K562 (cell line): ENCODE measurements around the gene GYS1. TPM values are rescaled to one million over a fixed set of nuclear protein-coding genes. Genes with fewer than 3 reads are reported as not detected.

Experiments
- ARID1B ChIP-seq: fragments of 450-650 bp; IDR thresholded peaks from 2 replicates; pipeline ENCODE4 v1.6.1; 2016; ENCODE audit warnings: antibody characterized with exemption, mild to moderate bottlenecking, inconsistent platforms
- BHLHE40 ChIP-seq: IDR thresholded peaks from 2 replicates; pipeline ENCODE4 v1.6.1; 2011; ENCODE audit warnings: low read length, improper control_type of control experiment
- BRD4 ChIP-seq: fragments of 200-600 bp; sonication (generic); IDR thresholded peaks from 2 replicates; pipeline ENCODE4 v1.6.1; 2017; ENCODE audit warnings: inconsistent platforms
- CCNT2 ChIP-seq: IDR thresholded peaks from 2 replicates; pipeline ENCODE4 v1.6.1; 2011; ENCODE audit warnings: borderline replicate concordance, low read depth, mild to moderate bottlenecking, moderate library complexity, mixed read lengths, low read length; ENCODE audit not compliant: insufficient read length; ENCODE audit errors: extremely low read depth
- CHD2 ChIP-seq: IDR thresholded peaks from 2 replicates; pipeline ENCODE4 v1.6.1; 2011; ENCODE audit warnings: low read depth, low read length
- GATA2 ChIP-seq: sonication (generic); formaldehyde crosslinking; IDR thresholded peaks from 2 replicates; pipeline ENCODE4 v1.4.0; 2020; ENCODE audit warnings: mild to moderate bottlenecking, missing genetic modification reagents
- ILF3 ChIP-seq: fragments of 450-650 bp; IDR thresholded peaks from 2 replicates; pipeline ENCODE4 v1.6.1; 2018; ENCODE audit warnings: antibody characterized with exemption, mild to moderate bottlenecking, moderate library complexity, borderline replicate concordance
- IRF9 ChIP-seq: fragments of 450-650 bp; IDR thresholded peaks from 2 replicates; pipeline ENCODE4 v1.6.1; 2016; ENCODE audit warnings: missing biosample characterization, missing genetic modification characterization
- MCM2 ChIP-seq: fragments of 450-650 bp; IDR thresholded peaks from 2 replicates; pipeline ENCODE4 v1.6.1; 2017; ENCODE audit warnings: low read depth, mild to moderate bottlenecking
- MECOM ChIP-seq: fragments of 250-450 bp; sonication (Bioruptor Pico); IDR thresholded peaks from 2 replicates; pipeline ENCODE4 v1.8.0; 2022; ENCODE audit warnings: inconsistent platforms
- SIN3A ChIP-seq, 2 experiments: fragments of 150-350 bp in 1 of 2; IDR thresholded peaks; 2 replicates each; pipeline ENCODE4 v1.6.1; 2011 to 2016; ENCODE audit warnings: borderline replicate concordance in 2 of 2, low read depth in 2 of 2, low read length in 2 of 2, mild to moderate bottlenecking in 2 of 2, moderate library complexity in 2 of 2; ENCODE audit not compliant: control insufficient read depth in 1 of 2
- XRCC3 ChIP-seq: fragments of 450-650 bp; IDR thresholded peaks from 2 replicates; pipeline ENCODE4 v1.6.1; 2017; ENCODE audit warnings: mild to moderate bottlenecking, moderate library complexity
- YBX1 ChIP-seq: fragments of 450-650 bp; IDR thresholded peaks from 2 replicates; pipeline ENCODE4 v1.7.1; 2016; ENCODE audit warnings: mild to moderate bottlenecking
- ZNF511 ChIP-seq: sonication (generic); formaldehyde crosslinking; IDR thresholded peaks from 2 replicates; pipeline ENCODE4 v1.8.0; 2022; ENCODE audit warnings: mild to moderate bottlenecking, missing genetic modification reagents
- ZNF512 ChIP-seq: IDR thresholded peaks from 2 replicates; pipeline ENCODE4 v1.6.1; 2016; ENCODE audit warnings: missing genetic modification characterization, missing compliant biosample characterization
- polyA plus RNA-seq, 8 experiments: library from polyadenylated mRNA; depleted of rRNA in 4 of 8; stranded (reverse) in 5 of 8; unstranded in 3 of 8; fragments of >200 nt; fragmentation: Nextera tagmentation in 2 of 8; fragmentation: Illumina TruSeq in 1 of 8; extraction: Ambion mirVana in 2 of 8; extraction: Trizol in 1 of 8; gene quantifications; 2 replicates each; pipeline versions ENCODE4 v1.2.1 to v1.2.3, GENCODE V29; 2011 to 2014; ENCODE audit warnings: inconsistent platforms in 1 of 8, missing spikeins in 1 of 8
- total RNA-seq, 7 experiments: library from RNA; depleted of rRNA in 6 of 7; stranded (reverse); fragments of >200 nt in 6 of 7; fragmentation: Illumina TruSeq in 2 of 7; extraction: Trizol in 2 of 7; gene quantifications; 2 replicates each; pipeline versions ENCODE4 v1.2.1 to v1.2.3, GENCODE V29; 2011 to 2021; ENCODE audit warnings: low replicate concordance in 1 of 7
- TF ChIP-seq, protein P1 (sequence below): fragments of 250-450 bp; sonication (Bioruptor Pico); IDR thresholded peaks from 2 replicates; pipeline ENCODE4 v1.4.0; 2020; ENCODE audit warnings: mild to moderate bottlenecking, moderate library complexity
- TF ChIP-seq, protein P2 (sequence below): fragments of 450-650 bp; formaldehyde crosslinking; IDR thresholded peaks from 2 replicates; pipeline ENCODE4 v1.4.0; 2020; ENCODE audit warnings: mild to moderate bottlenecking, moderate library complexity
- TF ChIP-seq, protein P3 (sequence below): sonication (generic); formaldehyde crosslinking; IDR thresholded peaks from 2 replicates; pipeline ENCODE4 v1.8.0; 2022; ENCODE audit warnings: mild to moderate bottlenecking, missing genetic modification reagents

The GYS1 gene
- total and polyA plus RNA-seq, 9 of the 15 experiments (the other 6 are each of a cell fraction or from before 2014, with no cell fraction given), result 1.9 to 31.1 (median 15.2) TPM

GRCh38 chr19:48993175-48994034 is at the start of gene GYS1, which contains the start of gene RUVBL2 (continued):
- TF ChIP-seq, protein P1, sequence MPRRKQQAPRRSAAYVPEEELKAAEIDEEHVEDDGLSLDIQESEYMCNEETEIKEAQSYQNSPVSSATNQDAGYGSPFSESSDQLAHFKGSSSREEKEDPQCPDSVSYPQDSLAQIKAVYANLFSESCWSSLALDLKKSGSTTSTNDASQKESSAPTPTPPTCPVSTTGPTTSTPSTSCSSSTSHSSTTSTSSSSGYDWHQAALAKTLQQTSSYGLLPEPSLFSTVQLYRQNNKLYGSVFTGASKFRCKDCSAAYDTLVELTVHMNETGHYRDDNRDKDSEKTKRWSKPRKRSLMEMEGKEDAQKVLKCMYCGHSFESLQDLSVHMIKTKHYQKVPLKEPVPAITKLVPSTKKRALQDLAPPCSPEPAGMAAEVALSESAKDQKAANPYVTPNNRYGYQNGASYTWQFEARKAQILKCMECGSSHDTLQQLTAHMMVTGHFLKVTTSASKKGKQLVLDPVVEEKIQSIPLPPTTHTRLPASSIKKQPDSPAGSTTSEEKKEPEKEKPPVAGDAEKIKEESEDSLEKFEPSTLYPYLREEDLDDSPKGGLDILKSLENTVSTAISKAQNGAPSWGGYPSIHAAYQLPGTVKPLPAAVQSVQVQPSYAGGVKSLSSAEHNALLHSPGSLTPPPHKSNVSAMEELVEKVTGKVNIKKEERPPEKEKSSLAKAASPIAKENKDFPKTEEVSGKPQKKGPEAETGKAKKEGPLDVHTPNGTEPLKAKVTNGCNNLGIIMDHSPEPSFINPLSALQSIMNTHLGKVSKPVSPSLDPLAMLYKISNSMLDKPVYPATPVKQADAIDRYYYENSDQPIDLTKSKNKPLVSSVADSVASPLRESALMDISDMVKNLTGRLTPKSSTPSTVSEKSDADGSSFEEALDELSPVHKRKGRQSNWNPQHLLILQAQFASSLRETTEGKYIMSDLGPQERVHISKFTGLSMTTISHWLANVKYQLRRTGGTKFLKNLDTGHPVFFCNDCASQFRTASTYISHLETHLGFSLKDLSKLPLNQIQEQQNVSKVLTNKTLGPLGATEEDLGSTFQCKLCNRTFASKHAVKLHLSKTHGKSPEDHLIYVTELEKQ (CRISPR knock-in tag), result no peak
- peak; percentile 34 to 95; a peak in 2 of 4 replicates for TF ChIP-seq SIN3A (IDR thresholded peaks at IDR 0.05; ENCODE audit: borderline replicate concordance in 2 of 2, control insufficient read depth in 1 of 2, low read depth in 2 of 2, low read length in 2 of 2)
- TF ChIP-seq CHD2, result peak; percentile 71
- peak; percentile 13 for TF ChIP-seq ZNF511
- TF ChIP-seq GATA2 (CRISPR knock-in tag), result no peak
- TF ChIP-seq ZNF512 (tag), result no peak
- TF ChIP-seq MCM2, result no peak
- no peak for TF ChIP-seq BHLHE40
- TF ChIP-seq ILF3, result no peak
- TF ChIP-seq CCNT2, result peak; percentile 89
- TF ChIP-seq, protein P2, sequence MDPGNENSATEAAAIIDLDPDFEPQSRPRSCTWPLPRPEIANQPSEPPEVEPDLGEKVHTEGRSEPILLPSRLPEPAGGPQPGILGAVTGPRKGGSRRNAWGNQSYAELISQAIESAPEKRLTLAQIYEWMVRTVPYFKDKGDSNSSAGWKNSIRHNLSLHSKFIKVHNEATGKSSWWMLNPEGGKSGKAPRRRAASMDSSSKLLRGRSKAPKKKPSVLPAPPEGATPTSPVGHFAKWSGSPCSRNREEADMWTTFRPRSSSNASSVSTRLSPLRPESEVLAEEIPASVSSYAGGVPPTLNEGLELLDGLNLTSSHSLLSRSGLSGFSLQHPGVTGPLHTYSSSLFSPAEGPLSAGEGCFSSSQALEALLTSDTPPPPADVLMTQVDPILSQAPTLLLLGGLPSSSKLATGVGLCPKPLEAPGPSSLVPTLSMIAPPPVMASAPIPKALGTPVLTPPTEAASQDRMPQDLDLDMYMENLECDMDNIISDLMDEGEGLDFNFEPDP (CRISPR knock-in tag), result no peak
- no peak for TF ChIP-seq IRF9 (tag)
- TF ChIP-seq ARID1B, result no peak; the same call in 1 of the 2 replicates
- TF ChIP-seq XRCC3, result no peak
- no peak for TF ChIP-seq BRD4
- TF ChIP-seq, protein P3, sequence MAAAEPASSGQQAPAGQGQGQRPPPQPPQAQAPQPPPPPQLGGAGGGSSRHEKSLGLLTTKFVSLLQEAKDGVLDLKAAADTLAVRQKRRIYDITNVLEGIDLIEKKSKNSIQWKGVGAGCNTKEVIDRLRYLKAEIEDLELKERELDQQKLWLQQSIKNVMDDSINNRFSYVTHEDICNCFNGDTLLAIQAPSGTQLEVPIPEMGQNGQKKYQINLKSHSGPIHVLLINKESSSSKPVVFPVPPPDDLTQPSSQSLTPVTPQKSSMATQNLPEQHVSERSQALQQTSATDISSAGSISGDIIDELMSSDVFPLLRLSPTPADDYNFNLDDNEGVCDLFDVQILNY, result no peak
- TF ChIP-seq YBX1, result no peak
- TF ChIP-seq MECOM (CRISPR knock-in tag), result no peak
